Effector CD4-positive, alpha-beta T cell (primary cell): ENCODE results near the gene ENTPD8.

Source experiments
- DNase-seq: peaks from one replicate; pipeline ENCODE4 v3.0.0-alpha.2; 2020

The ENTPD8 gene

GRCh38 chr9:137445930-137446431 is 4.8 kb upstream of the ENTPD8 start:
- no peak for DNase-seq

GRCh38 chr9:137445275-137445807 is 4.2 kb upstream of the ENTPD8 start:
- peak; percentile 80 for DNase-seq

GRCh38 chr9:137444106-137444790 is 3.1 kb upstream of the ENTPD8 start:
- DNase-seq, result no peak

GRCh38 chr9:137441935-137442321 is 771 bp upstream of the ENTPD8 start:
- no peak for DNase-seq

- DNase-seq, result no peak
These were observed 1.9 kb downstream of the ENTPD8 start for GRCh38 chr9:137439158-137439714.

GRCh38 chr9:137438591-137439157 is 2.5 kb downstream of the ENTPD8 start:
- no peak for DNase-seq

DNA sequence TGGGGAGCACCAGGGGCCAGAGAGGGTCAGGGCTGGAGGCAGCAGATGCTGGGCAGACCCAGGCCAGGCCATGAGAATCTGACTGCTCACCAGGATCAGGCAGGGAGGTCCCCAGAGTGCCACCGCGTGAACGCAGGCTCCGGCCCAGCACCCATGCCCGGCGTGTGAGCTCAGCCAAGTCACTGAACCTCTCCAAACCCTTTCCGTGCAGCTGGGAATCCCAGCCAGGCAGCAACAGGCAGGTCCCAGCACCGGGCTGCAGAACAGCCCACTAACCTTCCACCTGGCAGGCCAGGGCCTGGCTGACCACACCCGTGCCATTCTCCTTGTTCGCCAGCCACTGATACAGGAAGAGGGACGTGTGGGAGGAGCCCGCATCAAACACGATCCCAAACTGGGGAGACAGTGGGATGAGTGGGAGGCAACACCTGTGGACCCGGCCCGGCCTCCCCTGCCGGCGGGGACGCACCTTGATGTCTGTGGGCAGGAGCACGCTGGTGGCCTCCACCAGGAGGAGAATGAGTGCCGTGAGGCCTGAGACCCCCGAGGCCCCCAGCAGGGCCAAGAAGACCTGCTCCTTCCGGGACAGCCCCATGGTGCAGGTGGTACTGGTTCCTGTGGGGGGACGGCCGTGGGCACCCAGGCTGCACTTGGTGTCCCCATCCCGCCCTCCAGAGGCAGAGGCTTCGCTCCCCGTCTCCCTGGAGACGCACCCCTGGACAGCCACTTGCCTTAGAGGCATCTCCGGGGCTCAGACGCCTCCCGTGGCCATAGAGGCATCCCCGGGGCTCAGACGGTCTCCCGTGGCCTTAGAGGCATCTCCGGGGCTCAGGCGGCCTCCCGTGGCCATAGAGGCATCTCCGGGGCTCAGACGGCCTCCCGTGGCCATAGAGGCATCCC is 3.2 kb downstream of the ENTPD8 start:
- no peak for DNase-seq

DNA sequence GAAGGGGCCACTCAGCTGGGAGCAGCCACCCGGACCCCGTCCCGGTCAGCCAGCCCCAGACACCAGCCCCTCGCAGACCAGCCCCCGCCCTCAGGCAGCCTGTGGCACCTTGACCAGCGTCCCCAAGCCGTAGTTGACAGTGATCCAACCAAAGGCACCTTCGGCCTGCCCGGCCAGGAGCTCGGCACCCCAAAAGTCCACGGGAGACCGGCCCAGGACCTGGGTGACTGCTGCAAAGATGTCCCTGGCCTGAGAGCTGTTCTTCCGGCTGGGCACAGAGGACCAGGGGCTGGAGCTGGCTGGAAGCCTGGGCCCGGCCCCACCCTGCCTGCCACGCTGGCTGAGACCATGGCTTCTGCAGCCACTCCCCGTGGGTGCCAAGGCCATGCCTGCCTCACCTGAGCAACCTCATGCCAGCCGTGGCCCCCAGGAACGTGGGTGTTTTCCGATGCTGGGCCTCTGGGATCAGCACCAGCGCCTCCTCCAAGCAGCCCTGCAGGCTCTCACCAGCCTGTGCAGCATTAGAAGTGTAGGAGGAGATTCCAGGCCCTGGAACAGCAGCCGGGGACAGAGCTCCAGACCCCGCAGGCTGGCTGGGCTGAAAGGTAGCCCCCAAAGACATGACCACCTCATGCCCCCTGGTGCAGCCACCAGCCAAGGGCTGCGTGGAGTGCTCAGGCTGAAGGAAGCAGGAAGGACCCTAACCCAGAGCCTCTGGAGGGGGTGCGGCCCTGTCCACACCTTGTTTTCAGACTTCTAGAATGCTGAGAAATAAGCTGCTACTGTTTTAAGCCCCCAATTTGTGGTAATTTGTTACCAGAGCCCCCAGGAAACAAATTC is 4.2 kb downstream of the ENTPD8 start:
- DNase-seq, result no peak

GRCh38 chr9:137435980-137436760 is 5.0 kb downstream of the ENTPD8 start:
- DNase-seq, result no peak

DNA sequence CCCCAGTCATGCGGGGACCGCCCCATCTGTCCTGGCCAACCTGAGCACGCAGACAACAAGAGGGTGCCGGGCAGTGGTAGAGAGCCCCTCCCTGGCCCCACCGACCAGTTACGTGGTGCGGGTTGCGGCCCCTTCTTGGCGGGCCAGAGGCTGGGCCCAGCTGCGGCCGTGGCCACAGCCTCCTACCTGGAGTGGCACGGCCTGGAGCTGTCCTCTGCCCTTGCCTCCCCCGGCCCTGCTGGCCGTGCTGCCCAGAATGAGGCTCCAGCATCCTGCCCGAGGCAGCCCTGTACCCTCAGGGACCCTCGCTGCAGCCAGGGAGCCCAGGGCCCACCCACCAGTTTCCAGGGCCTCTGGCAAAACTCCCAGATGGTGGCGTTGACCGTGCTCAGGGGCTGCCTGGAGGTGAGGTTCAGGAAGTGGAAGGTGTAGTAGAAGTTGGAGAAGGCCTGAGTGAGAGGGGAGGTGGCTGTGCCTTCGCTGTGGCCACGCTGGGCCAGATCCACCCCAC is 5.7 kb downstream of the ENTPD8 start:
- no peak for DNase-seq

DNA sequence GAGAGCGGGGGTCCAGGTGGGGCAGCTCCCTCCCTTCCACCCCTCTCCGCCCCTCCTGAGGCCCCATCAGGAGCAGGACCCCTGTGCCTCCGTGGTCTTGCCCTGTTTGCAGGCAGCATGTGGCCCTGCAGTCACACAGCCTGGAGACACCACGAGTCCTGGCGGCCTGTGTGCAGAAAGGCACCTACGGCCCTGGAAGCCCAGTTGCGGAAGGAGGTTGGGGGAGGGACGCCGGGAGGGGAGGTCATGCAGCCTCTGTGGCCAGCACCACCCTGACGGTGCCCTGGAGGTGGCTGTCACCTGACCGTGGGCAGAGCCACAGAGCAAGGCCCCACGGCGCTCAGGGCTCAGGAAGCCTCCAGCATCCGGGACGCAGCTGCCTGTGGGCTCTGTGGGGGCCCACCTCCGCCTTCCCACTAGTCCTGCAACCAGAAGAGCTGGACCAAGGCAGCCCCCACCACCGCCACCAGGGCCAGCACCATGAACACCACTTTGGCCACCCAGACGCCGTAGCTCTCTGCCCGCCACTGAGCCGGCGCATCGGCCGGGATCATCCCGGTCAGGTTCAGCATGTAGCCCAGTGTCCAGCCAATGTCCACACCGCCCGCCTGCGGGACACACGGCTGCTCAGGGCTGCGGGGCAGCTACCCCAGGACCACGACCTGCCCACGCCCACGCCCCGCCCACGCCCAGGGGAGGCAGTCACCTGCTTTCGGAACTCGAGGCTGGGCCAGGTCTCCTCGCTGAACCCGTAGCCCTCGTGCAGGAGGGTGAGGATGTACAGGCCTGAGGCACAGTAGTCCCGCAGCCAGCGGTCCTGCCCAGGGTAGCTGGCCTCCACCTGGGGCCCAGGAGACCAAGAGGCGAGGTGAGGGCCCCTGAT is 6.4 kb downstream of the ENTPD8 start:
- DNase-seq, result no peak

- no peak for DNase-seq
These were observed 7.2 kb downstream of the ENTPD8 start for GRCh38 chr9:137433916-137434431.

- DNase-seq, result no peak
These were observed 7.7 kb downstream of the ENTPD8 start for GRCh38 chr9:137433349-137433915.

DNA sequence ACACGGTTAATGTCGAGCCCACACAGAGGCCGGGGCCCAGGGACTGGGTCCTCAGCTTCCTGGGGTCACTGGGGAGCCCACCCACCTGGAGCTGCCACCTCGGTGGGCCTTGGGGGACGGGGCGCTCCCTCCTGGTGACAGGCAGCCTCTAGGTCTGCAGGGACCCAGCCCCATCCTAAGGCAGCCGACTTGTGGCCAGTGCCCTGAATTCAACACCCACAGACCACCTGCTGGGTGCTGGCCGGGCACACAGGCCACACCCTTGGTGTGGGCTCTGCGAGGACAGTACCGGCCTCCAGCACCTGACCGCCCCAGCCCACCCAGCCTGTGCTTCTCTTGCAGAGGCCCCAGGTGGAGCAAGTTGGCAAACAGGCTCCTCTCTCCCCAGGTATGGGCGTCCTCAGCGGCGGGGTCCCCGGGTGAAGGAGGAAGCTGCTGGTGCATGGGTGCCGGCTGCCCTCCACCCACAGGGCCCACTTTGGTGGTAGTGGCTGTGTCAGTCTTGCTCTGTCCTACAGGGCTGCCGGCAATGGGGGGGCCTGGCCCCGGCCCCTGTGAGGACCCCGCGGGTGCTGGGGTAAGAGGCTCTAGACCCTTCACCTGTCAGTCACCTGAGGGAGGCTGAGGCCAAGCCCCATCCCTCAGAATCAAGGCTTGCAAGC is 8.3 kb downstream of the ENTPD8 start:
- no peak for DNase-seq

DNA sequence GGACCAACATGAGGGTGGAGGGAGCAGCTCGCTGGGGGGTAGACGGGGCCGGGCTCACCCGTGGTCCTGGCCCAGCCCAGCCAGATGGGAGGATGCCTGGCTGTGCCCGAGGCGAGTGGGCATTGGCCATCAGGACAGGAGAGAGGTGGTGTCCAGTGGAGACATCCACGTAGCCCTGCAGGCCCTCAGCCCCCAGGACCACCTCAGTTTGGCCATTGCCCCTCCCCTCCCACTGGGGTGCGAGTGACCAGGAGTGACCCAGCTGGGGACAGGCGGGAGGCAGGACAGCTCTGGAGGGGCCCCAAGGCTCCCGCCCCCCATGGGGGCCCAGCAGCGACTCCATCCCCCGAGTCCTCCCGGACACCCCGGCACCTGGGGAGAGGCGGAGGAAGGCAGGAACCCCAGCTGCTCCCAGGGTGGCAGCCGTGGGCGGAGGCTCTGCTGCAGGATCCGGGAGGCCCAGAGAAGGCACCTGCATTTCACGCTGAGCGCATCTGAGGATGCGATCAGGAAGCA is 9.7 kb downstream of the ENTPD8 start:
- DNase-seq, result no peak

DNA sequence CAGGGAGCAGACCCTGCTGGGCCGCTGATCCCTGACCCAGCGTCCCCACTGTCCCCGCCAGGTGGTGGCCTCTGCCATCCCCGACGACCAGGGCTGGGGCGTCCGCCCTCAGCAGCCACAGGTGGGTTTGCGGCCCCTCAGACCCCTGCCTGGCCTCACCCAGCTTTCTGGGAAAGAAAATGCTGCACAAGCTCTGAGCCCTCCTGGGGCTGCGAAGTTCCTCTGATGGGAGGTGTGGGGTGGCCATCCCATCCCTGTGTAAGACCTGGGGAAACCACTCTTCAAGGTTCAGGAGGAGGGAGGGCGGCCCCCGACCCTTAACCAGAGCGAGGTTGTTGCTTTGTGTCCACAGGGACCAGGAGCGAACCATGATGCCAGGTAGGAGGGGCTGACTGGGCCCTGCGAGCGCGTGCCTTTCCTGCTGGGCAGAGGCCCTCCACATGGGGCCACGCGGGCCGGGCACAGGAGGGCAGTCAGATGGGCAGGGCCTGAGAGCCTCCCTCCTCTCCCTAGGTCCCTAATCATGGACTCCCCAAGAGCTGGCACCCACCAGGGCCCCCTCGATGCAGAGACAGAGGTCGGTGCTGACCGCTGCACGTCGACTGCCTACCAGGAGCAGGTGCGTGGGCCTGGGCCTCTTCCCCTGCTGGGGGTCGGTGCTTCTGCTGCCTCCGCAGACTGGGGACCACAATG is 10.3 kb downstream of the ENTPD8 start:
- DNase-seq, result no peak

GRCh38 chr9:137429974-137430722 is 11.0 kb downstream of the ENTPD8 start:
- DNase-seq, result no peak
